ENCODE measurements around the gene ACP7.

- TF ChIP-seq CTCF (IDR thresholded peaks at IDR 0.05) = no peak
- no peak for TF ChIP-seq POLR2A (IDR thresholded peaks at IDR 0.05)
- no peak for TF ChIP-seq POLR2AphosphoS5 (IDR thresholded peaks at IDR 0.05)
Measured at GRCh38 chr19:39137131-39137530, 53.0 kb downstream of the ACP7 start.
